Sigmoid colon (tissue), 4 donors: ENCODE data around the gene FOXD1.
"Not testable (repeated sequence)": the region's sequence is repeated elsewhere in the genome, so short reads cannot be mapped to it uniquely, and the experiment has no call there.

Experiments used
- CTCF ChIP-seq, 4 experiments: fragments of 450-650 bp in 3 of 4; fragments of 200-600 bp in 1 of 4; IDR thresholded peaks; one replicate each; pipeline ENCODE4 v1.5.1; 2016 to 2019; ENCODE audit warnings: antibody characterized with exemption in 4 of 4, mild to moderate bottlenecking in 3 of 4, moderate library complexity in 2 of 4
- EP300 ChIP-seq, 4 donors: sonication (generic); formaldehyde crosslinking; IDR thresholded peaks; one replicate each; pipeline ENCODE4 v1.6.1; 2017; ENCODE audit warnings: antibody characterized with exemption in 4 of 4
- POLR2A ChIP-seq, 2 donors: fragments of 450-650 bp; IDR thresholded peaks; one replicate each; pipeline ENCODE4 v1.6.1; 2016; ENCODE audit warnings: antibody characterized with exemption in 2 of 2, mild to moderate bottlenecking in 2 of 2, moderate library complexity in 2 of 2
- POLR2AphosphoS5 ChIP-seq, 4 donors: sonication (generic); formaldehyde crosslinking; IDR thresholded peaks; one replicate each; pipeline ENCODE4 v1.6.1; 2017; ENCODE audit warnings: antibody characterized with exemption in 4 of 4

DNA sequence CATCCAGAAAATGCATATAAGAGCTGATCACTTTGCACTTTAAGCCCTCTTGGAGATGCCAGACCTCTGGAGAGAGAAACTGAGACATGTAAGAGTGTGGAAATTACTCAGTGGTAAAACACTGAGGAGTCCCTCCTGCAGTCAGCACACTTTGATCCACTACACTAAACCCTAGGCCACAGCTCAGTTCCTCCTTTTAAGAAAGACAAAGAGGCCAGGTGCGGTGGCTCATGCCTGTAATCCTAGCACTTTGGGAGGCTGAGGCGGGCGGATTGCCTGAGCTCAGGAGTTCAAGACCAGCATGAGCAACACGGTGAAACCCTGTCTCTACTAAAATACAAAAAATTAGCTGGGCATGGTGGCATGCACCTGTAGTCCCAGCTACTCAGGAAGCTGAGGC is 38.7 kb upstream of the FOXD1 start:
- not testable (repeated sequence) for TF ChIP-seq POLR2A, CTCF, POLR2AphosphoS5, EP300 (IDR thresholded peaks at IDR 0.05)
